NCI-H345 treated with DMSO at 0.1 percent for 48 hours (cell line): ENCODE results near the gene OR1J1.

Experiments used
- DNase-seq: peaks from one replicate; lab custom pipeline; 2025; ENCODE audit not compliant: unreplicated experiment; lab: John Stamatoyannopoulos, UW

Gene OR1J1

GRCh38 chr9:122445155-122445749 is 32.5 kb downstream of the OR1J1 start:
- DNase-seq = no peak

DNA sequence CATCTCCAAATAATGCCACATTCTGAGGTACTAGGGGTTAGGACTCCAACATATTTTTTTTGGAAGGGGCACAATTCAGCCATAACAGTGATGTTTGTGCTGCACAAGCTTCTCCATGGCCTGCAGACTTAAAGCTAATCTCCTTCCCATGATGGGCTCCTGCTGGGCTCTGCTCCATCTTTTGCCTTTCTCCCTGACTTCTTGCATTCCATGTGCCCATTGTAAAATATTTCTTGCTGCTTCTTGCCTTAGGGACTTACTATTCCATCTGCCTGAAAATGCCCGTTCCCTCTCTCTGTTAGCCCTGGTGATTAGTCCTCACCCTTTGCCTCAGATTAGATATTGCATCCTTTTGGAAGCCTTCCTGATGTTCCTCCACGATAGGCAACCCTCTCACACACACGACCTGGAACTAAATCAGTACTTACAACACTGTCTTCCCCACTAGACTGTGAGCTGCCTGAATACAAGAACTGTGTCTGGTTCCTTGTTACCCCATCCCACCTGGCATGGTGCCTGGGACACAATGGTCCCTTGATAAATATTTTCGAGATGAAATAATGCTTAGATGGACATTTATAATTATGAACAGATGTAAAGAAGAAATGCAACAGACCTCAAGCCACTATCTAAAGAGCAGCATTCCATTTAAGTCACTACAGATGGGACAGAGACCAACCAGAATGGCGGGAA is 33.5 kb downstream of the OR1J1 start:
- no peak for DNase-seq

GRCh38 chr9:122442568-122442967 is 35.2 kb downstream of the OR1J1 start:
- DNase-seq = no peak
